HEK293 (cell line): ENCODE data around the gene PNKD.

Source experiments
- CTCF ChIA-PET: fragments of 350-600 bp; formaldehyde crosslinking; extraction: SDS; loops from one replicate; lab custom pipeline; 2021; ENCODE audit warnings: antibody characterized with exemption; lab: Yijun Ruan, JAX
- POLR2A ChIA-PET: fragments of 300-600 bp; formaldehyde crosslinking; extraction: SDS; loops from one replicate; lab custom pipeline; 2020; ENCODE audit warnings: antibody characterized with exemption, inconsistent platforms; lab: Yijun Ruan, JAX
- H3K27ac ChIP-seq: fragments of 200-500 bp; sonication (Bioruptor generic); 2 replicates; pipeline ENCODE4 v1.5.1; 2014; ENCODE audit warnings: low read depth, low read length, control low read depth, inconsistent platforms; ENCODE audit errors: extremely low read depth
- H3K36me3 ChIP-seq, 2 experiments: fragments of 200-500 bp in 1 of 2; sonication (Bioruptor generic) in 1 of 2; 1 replicate in 1 of 2; 2 replicates in 1 of 2; pipeline ENCODE4 v1.5.1; 2014 to 2017; ENCODE audit warnings: inconsistent platforms in 2 of 2, low read length in 2 of 2; ENCODE audit not compliant: control insufficient read depth in 2 of 2, insufficient read depth in 1 of 2
- H3K4me1 ChIP-seq: fragments of 200-500 bp; sonication (Bioruptor generic); 2 replicates; pipeline ENCODE4 v1.5.1; 2014; ENCODE audit warnings: mild to moderate bottlenecking, low read length, inconsistent platforms; ENCODE audit not compliant: control insufficient read depth, insufficient read depth
- H3K4me3 ChIP-seq: 2 replicates; pipeline ENCODE4 v1.5.1; 2011; ENCODE audit warnings: low read depth, mild to moderate bottlenecking, control low read depth, low read length, moderate library complexity
- H3K9me3 ChIP-seq: fragments of 200-500 bp; sonication (Bioruptor generic); 2 replicates; pipeline ENCODE4 v1.5.1; 2014; ENCODE audit warnings: low read depth, low read length, inconsistent platforms; ENCODE audit not compliant: control insufficient read depth, insufficient read depth
- KLF10 ChIP-seq: fragments of 450-650 bp; IDR thresholded peaks from 2 replicates; pipeline ENCODE4 v1.5.1; 2018; ENCODE audit warnings: missing biosample characterization, mild to moderate bottlenecking, missing genetic modification characterization
- PRDM10 ChIP-seq: fragments of 450-650 bp; formaldehyde crosslinking; IDR thresholded peaks from 2 replicates; pipeline ENCODE4 v1.5.1; 2016; ENCODE audit warnings: missing biosample characterization, missing genetic modification characterization
- SCRT1 ChIP-seq: fragments of 450-650 bp; formaldehyde crosslinking; IDR thresholded peaks from 2 replicates; pipeline ENCODE4 v1.5.1; 2016; ENCODE audit warnings: missing biosample characterization, missing genetic modification characterization, borderline replicate concordance
- YY1 ChIP-seq: fragments of 450-650 bp; formaldehyde crosslinking; IDR thresholded peaks from 2 replicates; pipeline ENCODE4 v1.5.1; 2018; ENCODE audit warnings: missing biosample characterization, missing genetic modification characterization
- ZBTB7A ChIP-seq: fragments of 450-650 bp; formaldehyde crosslinking; IDR thresholded peaks from 2 replicates; pipeline ENCODE4 v1.5.1; 2016; ENCODE audit warnings: low read depth, missing biosample characterization, missing genetic modification characterization
- ZIC2 ChIP-seq: fragments of 450-650 bp; formaldehyde crosslinking; IDR thresholded peaks from 2 replicates; pipeline ENCODE4 v1.5.1; 2016; ENCODE audit warnings: missing biosample characterization, missing genetic modification characterization
- ZNF148 ChIP-seq: fragments of 450-650 bp; formaldehyde crosslinking; IDR thresholded peaks from 2 replicates; pipeline ENCODE4 v1.5.0; 2017; ENCODE audit warnings: missing biosample characterization, missing genetic modification characterization, borderline replicate concordance
- ZNF184 ChIP-seq: fragments of 450-650 bp; IDR thresholded peaks from 2 replicates; pipeline ENCODE4 v1.5.1; 2018; ENCODE audit warnings: missing biosample characterization, mild to moderate bottlenecking, missing genetic modification characterization
- ZNF223 ChIP-seq: fragments of 450-650 bp; formaldehyde crosslinking; IDR thresholded peaks from 2 replicates; pipeline ENCODE4 v1.5.1; 2016; ENCODE audit warnings: missing biosample characterization, missing genetic modification characterization
- ZNF37A ChIP-seq: fragments of 450-650 bp; IDR thresholded peaks from 2 replicates; pipeline ENCODE4 v1.5.1; 2018; ENCODE audit warnings: missing biosample characterization, missing genetic modification characterization
- ZNF404 ChIP-seq: fragments of 450-650 bp; formaldehyde crosslinking; IDR thresholded peaks from 2 replicates; pipeline ENCODE4 v1.5.1; 2017; ENCODE audit warnings: missing biosample characterization, missing genetic modification characterization
- ZNF416 ChIP-seq: fragments of 450-650 bp; formaldehyde crosslinking; IDR thresholded peaks from 2 replicates; pipeline ENCODE4 v1.5.1; 2016; ENCODE audit warnings: missing biosample characterization, missing genetic modification characterization
- ZNF510 ChIP-seq: fragments of 450-650 bp; formaldehyde crosslinking; IDR thresholded peaks from 2 replicates; pipeline ENCODE4 v1.5.1; 2018; ENCODE audit warnings: mild to moderate bottlenecking, missing genetic modification characterization, missing biosample characterization; ENCODE audit not compliant: insufficient replicate concordance
- ZNF544 ChIP-seq: fragments of 450-650 bp; formaldehyde crosslinking; IDR thresholded peaks from 2 replicates; pipeline ENCODE4 v1.5.0; 2017; ENCODE audit warnings: missing biosample characterization, missing genetic modification characterization
- ZNF560 ChIP-seq: fragments of 450-650 bp; formaldehyde crosslinking; IDR thresholded peaks from 2 replicates; pipeline ENCODE4 v1.5.1; 2017; ENCODE audit warnings: missing biosample characterization, missing genetic modification characterization, borderline replicate concordance
- ZNF561 ChIP-seq: fragments of 450-650 bp; IDR thresholded peaks from 2 replicates; pipeline ENCODE4 v1.5.1; 2018; ENCODE audit warnings: missing biosample characterization, missing genetic modification characterization, borderline replicate concordance
- ZNF623 ChIP-seq: fragments of 450-650 bp; formaldehyde crosslinking; IDR thresholded peaks from 2 replicates; pipeline ENCODE4 v1.5.1; 2016; ENCODE audit warnings: missing biosample characterization, missing genetic modification characterization
- ZNF76 ChIP-seq: fragments of 450-650 bp; formaldehyde crosslinking; IDR thresholded peaks from 2 replicates; pipeline ENCODE4; 2016; ENCODE audit warnings: low read depth, missing biosample characterization, missing genetic modification characterization, borderline replicate concordance
- ZNF777 ChIP-seq: fragments of 450-650 bp; formaldehyde crosslinking; IDR thresholded peaks from 2 replicates; pipeline ENCODE4 v1.5.1; 2017; ENCODE audit warnings: missing biosample characterization, missing genetic modification characterization, borderline replicate concordance
- ZNF792 ChIP-seq: fragments of 450-650 bp; formaldehyde crosslinking; IDR thresholded peaks from 2 replicates; pipeline ENCODE4 v1.5.1; 2016; ENCODE audit warnings: missing biosample characterization, missing genetic modification characterization
- TF ChIP-seq, protein P1 (sequence below): fragments of 450-650 bp; IDR thresholded peaks from 2 replicates; pipeline ENCODE4 v1.5.1; 2018; ENCODE audit warnings: missing biosample characterization, mild to moderate bottlenecking, missing genetic modification characterization
- TF ChIP-seq, protein P2 (sequence below): fragments of 450-650 bp; formaldehyde crosslinking; optimal IDR thresholded peaks from 2 replicates; pipeline ENCODE3; 2016; ENCODE audit warnings: missing biosample characterization, mild to moderate bottlenecking, missing genetic modification characterization

PNKD gene

DNA sequence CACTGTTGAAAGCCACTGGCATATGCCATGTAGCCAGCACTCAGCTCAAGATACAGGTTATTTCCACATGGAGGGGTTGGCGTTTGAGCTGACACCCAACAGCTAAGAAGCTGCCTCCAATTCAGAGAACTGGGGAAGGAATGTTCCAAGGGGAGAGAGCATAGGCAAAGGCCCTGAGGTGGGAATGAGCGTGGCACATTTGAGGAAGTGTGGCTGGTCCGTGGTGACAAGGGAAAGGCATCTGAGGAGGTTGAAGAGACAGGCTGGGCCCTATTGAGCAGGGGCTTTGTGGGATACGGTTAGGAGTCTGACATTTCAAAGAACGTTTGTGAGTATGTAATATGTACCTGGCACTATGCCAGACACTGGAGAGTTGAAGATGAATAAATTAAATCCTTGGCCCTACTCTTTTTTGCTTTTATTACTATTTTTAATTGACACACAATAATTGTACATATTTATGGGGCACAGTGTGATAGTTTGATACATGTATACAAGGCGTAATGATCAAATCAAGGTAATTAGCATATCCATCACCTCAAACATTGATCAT lies 49.6 kb downstream of the PNKD start:
- ChIA-PET POLR2A (no interaction called here), CTCF (interaction anchor here (0.6 to 1.1 kb wide), 4 partner anchors 10 to 1700 kb away, joined by 3 read pairs; no protein-coding TSS in a partner anchor)
- no peak for TF ChIP-seq YY1 (tag by site-specific recombination)
- TF ChIP-seq, protein P1, sequence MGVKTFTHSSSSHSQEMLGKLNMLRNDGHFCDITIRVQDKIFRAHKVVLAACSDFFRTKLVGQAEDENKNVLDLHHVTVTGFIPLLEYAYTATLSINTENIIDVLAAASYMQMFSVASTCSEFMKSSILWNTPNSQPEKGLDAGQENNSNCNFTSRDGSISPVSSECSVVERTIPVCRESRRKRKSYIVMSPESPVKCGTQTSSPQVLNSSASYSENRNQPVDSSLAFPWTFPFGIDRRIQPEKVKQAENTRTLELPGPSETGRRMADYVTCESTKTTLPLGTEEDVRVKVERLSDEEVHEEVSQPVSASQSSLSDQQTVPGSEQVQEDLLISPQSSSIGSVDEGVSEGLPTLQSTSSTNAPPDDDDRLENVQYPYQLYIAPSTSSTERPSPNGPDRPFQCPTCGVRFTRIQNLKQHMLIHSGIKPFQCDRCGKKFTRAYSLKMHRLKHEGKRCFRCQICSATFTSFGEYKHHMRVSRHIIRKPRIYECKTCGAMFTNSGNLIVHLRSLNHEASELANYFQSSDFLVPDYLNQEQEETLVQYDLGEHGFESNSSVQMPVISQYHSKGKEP, result 0 out of 2 replicates have a peak, but pooled peaks have one; percentile 69
- no peak for TF ChIP-seq ZNF148
- TF ChIP-seq ZNF404, result no peak
- no peak for TF ChIP-seq ZBTB7A (tag by site-specific recombination)
- peak; percentile 92 for TF ChIP-seq ZNF623 (tag by site-specific recombination)
- 0 out of 2 replicates have a peak, but pooled peaks have one; percentile 60 for TF ChIP-seq ZNF37A (tag by site-specific recombination)
- TF ChIP-seq ZIC2 (tag by site-specific recombination), result no peak
- no peak for TF ChIP-seq ZNF416 (tag by site-specific recombination)
- TF ChIP-seq ZNF561 (tag by site-specific recombination), result no peak
- TF ChIP-seq ZNF510 (tag by site-specific recombination), result no peak
- TF ChIP-seq ZNF184 (tag by site-specific recombination), result peak; percentile 83; the same call in 1 of the 2 replicates
- TF ChIP-seq ZNF777 (tag by site-specific recombination), result no peak
- TF ChIP-seq, protein P2, sequence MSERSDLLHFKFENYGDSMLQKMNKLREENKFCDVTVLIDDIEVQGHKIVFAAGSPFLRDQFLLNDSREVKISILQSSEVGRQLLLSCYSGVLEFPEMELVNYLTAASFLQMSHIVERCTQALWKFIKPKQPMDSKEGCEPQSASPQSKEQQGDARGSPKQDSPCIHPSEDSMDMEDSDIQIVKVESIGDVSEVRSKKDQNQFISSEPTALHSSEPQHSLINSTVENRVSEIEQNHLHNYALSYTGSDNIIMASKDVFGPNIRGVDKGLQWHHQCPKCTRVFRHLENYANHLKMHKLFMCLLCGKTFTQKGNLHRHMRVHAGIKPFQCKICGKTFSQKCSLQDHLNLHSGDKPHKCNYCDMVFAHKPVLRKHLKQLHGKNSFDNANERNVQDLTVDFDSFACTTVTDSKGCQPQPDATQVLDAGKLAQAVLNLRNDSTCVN (tag by site-specific recombination), result no peak
- TF ChIP-seq SCRT1 (tag by site-specific recombination), result no peak
- TF ChIP-seq ZNF560 (tag by site-specific recombination), result no peak
- TF ChIP-seq ZNF76 (tag by site-specific recombination), result no peak
- TF ChIP-seq ZNF792 (tag by site-specific recombination), result no peak
- no peak for TF ChIP-seq PRDM10 (tag by site-specific recombination)
- TF ChIP-seq ZNF223, result no peak
- TF ChIP-seq ZNF544 (tag by site-specific recombination), result peak; percentile 79; the same call in 1 of the 2 replicates
- peak; percentile 53; the same call in 1 of the 2 replicates for TF ChIP-seq KLF10 (tag by site-specific recombination)
- H3K4me1 ChIP-seq, result peaks cover 7% of the 10 kb centered on the region
- H3K36me3 ChIP-seq, result no peaks in the 10 kb centered on the region
- H3K4me3 ChIP-seq, result no peak overlapping the region
- H3K9me3 ChIP-seq, result no peaks in the 10 kb centered on the region
- no peak overlapping the region for H3K27ac ChIP-seq
